Breast epithelium (tissue), 3 donors: ENCODE measurements around the gene ABCA1.

Source experiments
- POLR2A ChIP-seq: fragments of 450-650 bp; IDR thresholded peaks from one replicate; pipeline ENCODE4 v1.6.1; 2016; ENCODE audit warnings: antibody characterized with exemption, mild to moderate bottlenecking, moderate library complexity
- TF ChIP-seq, protein P1 (sequence below), 3 donors: fragments of 450-650 bp; IDR thresholded peaks; one replicate each; pipeline ENCODE4 v1.5.1; 2016 to 2017; ENCODE audit warnings: antibody characterized with exemption in 3 of 3, mild to moderate bottlenecking in 3 of 3, moderate library complexity in 3 of 3

- TF ChIP-seq POLR2A = no peak
- TF ChIP-seq, protein P1, sequence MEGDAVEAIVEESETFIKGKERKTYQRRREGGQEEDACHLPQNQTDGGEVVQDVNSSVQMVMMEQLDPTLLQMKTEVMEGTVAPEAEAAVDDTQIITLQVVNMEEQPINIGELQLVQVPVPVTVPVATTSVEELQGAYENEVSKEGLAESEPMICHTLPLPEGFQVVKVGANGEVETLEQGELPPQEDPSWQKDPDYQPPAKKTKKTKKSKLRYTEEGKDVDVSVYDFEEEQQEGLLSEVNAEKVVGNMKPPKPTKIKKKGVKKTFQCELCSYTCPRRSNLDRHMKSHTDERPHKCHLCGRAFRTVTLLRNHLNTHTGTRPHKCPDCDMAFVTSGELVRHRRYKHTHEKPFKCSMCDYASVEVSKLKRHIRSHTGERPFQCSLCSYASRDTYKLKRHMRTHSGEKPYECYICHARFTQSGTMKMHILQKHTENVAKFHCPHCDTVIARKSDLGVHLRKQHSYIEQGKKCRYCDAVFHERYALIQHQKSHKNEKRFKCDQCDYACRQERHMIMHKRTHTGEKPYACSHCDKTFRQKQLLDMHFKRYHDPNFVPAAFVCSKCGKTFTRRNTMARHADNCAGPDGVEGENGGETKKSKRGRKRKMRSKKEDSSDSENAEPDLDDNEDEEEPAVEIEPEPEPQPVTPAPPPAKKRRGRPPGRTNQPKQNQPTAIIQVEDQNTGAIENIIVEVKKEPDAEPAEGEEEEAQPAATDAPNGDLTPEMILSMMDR (IDR thresholded peaks at IDR 0.05) = no peak
Measured at GRCh38 chr9:104883169-104883568, 44.8 kb downstream of the ABCA1 start.
